ENCODE results near the gene OPALIN. TPM values are rescaled to one million over a fixed set of nuclear protein-coding genes. Genes with fewer than 3 reads are reported as not detected.

OPALIN gene
- total and polyA plus RNA-seq, 2 donors from 2014 or later = not detected

- Histone ChIP-seq H3K4me1 (ENCODE audit: control insufficient read depth in 2 of 3, insufficient read depth in 2 of 3, low read depth in 1 of 3, low read length in 3 of 3) (no peaks in the 10 kb centered on the region), H3K27ac (ENCODE audit: low read depth in 2 of 2, low read length in 2 of 2) (no peak overlapping the region), H3K9ac (ENCODE audit: low read length in 3 of 3) (no peak overlapping the region), H3K4me3 (ENCODE audit: low read length in 3 of 3) (no peak overlapping the region), H3K36me3 (ENCODE audit: control insufficient read depth in 2 of 3, insufficient read depth in 3 of 3, low read length in 3 of 3) (no peaks in the 10 kb centered on the region), H3K9me3 (ENCODE audit: control insufficient read depth in 2 of 3, insufficient read depth in 1 of 3, low read length in 3 of 3) (no peaks in the 10 kb centered on the region), H3K27me3 (ENCODE audit: control insufficient read depth, insufficient read depth, low read length) (no peaks in the 10 kb centered on the region)
- no peak for TF ChIP-seq CTCF (IDR thresholded peaks at IDR 0.05; ENCODE audit: borderline replicate concordance, extremely low read depth, insufficient read depth)
- DNase-seq (no peak), FAIRE-seq (no peak)
- intact Hi-C loops (cut with DNase I) = no loop called here
These were observed 25.7 kb downstream of the OPALIN start for GRCh38 chr10:96333101-96333500.

DNA sequence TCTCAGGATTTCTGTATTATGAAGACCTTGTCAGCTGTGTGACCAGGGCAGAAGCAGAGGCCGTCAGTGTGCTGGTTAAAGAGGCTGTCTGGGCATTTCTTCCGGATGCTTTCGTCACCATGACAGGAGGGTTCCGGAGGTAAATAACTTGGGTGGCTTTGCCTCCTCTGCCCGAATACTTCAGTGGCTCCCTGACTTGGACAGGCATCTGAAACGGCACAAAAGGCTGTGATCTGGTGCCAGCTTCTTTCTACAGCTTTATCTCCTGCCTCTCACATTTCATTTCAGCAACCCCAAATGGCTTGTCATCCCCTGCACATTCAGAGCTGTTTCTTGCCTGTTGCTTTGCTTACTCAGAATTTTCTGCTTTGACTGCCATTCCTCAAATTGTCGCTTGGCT lies 31.3 kb downstream of the OPALIN start:
- intact Hi-C loops (cut with DNase I) = no loop called here
- Histone ChIP-seq H3K27ac (ENCODE audit: low read depth in 2 of 2, low read length in 2 of 2) (no peak overlapping the region), H3K9me3 (ENCODE audit: control insufficient read depth in 2 of 3, insufficient read depth in 1 of 3, low read length in 3 of 3) (no peaks in the 10 kb centered on the region), H3K9ac (ENCODE audit: low read length in 3 of 3) (no peak overlapping the region), H3K27me3 (ENCODE audit: control insufficient read depth, insufficient read depth, low read length) (no peaks in the 10 kb centered on the region), H3K36me3 (ENCODE audit: control insufficient read depth in 2 of 3, insufficient read depth in 3 of 3, low read length in 3 of 3) (no peaks in the 10 kb centered on the region), H3K4me3 (ENCODE audit: low read length in 3 of 3) (no peak overlapping the region), H3K4me1 (ENCODE audit: control insufficient read depth in 2 of 3, insufficient read depth in 2 of 3, low read depth in 1 of 3, low read length in 3 of 3) (no peaks in the 10 kb centered on the region)
- DNase-seq (no peak), FAIRE-seq (no peak)
- TF ChIP-seq CTCF (IDR thresholded peaks at IDR 0.05; ENCODE audit: borderline replicate concordance, extremely low read depth, insufficient read depth) = no peak

GRCh38 chr10:96325719-96326373 lies 33.0 kb downstream of the OPALIN start:
- no peaks in the 10 kb centered on the region for H3K27me3 ChIP-seq (ENCODE audit: control insufficient read depth, insufficient read depth, low read length)
- no peaks in the 10 kb centered on the region for H3K4me1 ChIP-seq (ENCODE audit: control insufficient read depth in 2 of 3, insufficient read depth in 2 of 3, low read depth in 1 of 3, low read length in 3 of 3)
- no peak overlapping the region for H3K9ac ChIP-seq (ENCODE audit: low read length in 3 of 3)
- no peaks in the 10 kb centered on the region for H3K9me3 ChIP-seq (ENCODE audit: control insufficient read depth in 2 of 3, insufficient read depth in 1 of 3, low read length in 3 of 3)
- H3K27ac ChIP-seq (ENCODE audit: low read depth in 2 of 2, low read length in 2 of 2) = no peak overlapping the region
- DNase-seq (no peak), FAIRE-seq (no peak)
- H3K36me3 ChIP-seq (ENCODE audit: control insufficient read depth in 2 of 3, insufficient read depth in 3 of 3, low read length in 3 of 3) = no peaks in the 10 kb centered on the region
- H3K4me3 ChIP-seq (ENCODE audit: low read length in 3 of 3) = no peak overlapping the region
- intact Hi-C loops (cut with DNase I) = no loop called here
- no peak for TF ChIP-seq CTCF (IDR thresholded peaks at IDR 0.05; ENCODE audit: borderline replicate concordance, extremely low read depth, insufficient read depth)

- no peak overlapping the region for H3K27ac ChIP-seq (ENCODE audit: low read depth in 2 of 2, low read length in 2 of 2)
- TF ChIP-seq CTCF (IDR thresholded peaks at IDR 0.05; ENCODE audit: borderline replicate concordance, extremely low read depth, insufficient read depth) = no peak
- DNase-seq (no peak), FAIRE-seq (no peak)
- H3K9me3 ChIP-seq (ENCODE audit: control insufficient read depth in 2 of 3, insufficient read depth in 1 of 3, low read length in 3 of 3) = no peaks in the 10 kb centered on the region
- no peaks in the 10 kb centered on the region for H3K27me3 ChIP-seq (ENCODE audit: control insufficient read depth, insufficient read depth, low read length)
- intact Hi-C loops (cut with DNase I) = no loop called here
- no peaks in the 10 kb centered on the region for H3K36me3 ChIP-seq (ENCODE audit: control insufficient read depth in 2 of 3, insufficient read depth in 3 of 3, low read length in 3 of 3)
- H3K4me1 ChIP-seq (ENCODE audit: control insufficient read depth in 2 of 3, insufficient read depth in 2 of 3, low read depth in 1 of 3, low read length in 3 of 3) = no peaks in the 10 kb centered on the region
- H3K9ac ChIP-seq (ENCODE audit: low read length in 3 of 3) = no peak overlapping the region
- H3K4me3 ChIP-seq (ENCODE audit: low read length in 3 of 3) = no peak overlapping the region
These were observed 34.4 kb downstream of the OPALIN start for GRCh38 chr10:96324447-96324846.
